Measurements from ENCODE around the gene ZC3H7B.
"Not testable (repeated sequence)": the region's sequence is repeated elsewhere in the genome, so short reads cannot be mapped to it uniquely, and the experiment has no call there.

DNA sequence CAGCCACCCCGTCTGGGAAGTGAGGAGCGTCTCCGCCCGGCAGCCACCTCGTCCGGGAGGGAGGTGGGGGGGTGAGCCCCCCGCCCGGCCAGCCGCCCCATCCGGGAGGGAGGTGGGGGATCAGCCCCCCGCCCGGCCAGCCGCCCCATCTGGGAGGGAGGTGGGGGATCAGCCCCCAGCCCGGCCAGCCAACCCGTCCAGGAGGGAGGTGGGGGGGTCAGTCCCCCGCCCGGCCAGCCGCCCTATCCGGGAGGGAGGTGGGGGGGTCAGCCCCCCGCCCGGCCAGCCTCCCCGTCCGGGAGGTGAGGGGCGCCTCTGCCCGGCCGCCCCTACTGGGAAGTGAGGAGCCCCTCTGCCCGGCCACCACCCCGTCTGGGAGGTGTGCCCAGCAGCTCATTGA lies 6.5 kb upstream of the ZC3H7B start:
- TF ChIP-seq CTCF (IDR thresholded peaks at IDR 0.05; ENCODE audit: insufficient read depth, low read length); POLR2AphosphoS5 (IDR thresholded peaks at IDR 0.05; ENCODE audit: low read depth); GABPA (IDR thresholded peaks at IDR 0.05; ENCODE audit: low read depth): not testable (repeated sequence)
- TF ChIP-seq, protein P1, sequence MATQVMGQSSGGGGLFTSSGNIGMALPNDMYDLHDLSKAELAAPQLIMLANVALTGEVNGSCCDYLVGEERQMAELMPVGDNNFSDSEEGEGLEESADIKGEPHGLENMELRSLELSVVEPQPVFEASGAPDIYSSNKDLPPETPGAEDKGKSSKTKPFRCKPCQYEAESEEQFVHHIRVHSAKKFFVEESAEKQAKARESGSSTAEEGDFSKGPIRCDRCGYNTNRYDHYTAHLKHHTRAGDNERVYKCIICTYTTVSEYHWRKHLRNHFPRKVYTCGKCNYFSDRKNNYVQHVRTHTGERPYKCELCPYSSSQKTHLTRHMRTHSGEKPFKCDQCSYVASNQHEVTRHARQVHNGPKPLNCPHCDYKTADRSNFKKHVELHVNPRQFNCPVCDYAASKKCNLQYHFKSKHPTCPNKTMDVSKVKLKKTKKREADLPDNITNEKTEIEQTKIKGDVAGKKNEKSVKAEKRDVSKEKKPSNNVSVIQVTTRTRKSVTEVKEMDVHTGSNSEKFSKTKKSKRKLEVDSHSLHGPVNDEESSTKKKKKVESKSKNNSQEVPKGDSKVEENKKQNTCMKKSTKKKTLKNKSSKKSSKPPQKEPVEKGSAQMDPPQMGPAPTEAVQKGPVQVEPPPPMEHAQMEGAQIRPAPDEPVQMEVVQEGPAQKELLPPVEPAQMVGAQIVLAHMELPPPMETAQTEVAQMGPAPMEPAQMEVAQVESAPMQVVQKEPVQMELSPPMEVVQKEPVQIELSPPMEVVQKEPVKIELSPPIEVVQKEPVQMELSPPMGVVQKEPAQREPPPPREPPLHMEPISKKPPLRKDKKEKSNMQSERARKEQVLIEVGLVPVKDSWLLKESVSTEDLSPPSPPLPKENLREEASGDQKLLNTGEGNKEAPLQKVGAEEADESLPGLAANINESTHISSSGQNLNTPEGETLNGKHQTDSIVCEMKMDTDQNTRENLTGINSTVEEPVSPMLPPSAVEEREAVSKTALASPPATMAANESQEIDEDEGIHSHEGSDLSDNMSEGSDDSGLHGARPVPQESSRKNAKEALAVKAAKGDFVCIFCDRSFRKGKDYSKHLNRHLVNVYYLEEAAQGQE (IDR thresholded peaks at IDR 0.05; ENCODE audit: insufficient replicate concordance, low read depth) = not testable (repeated sequence)
